GM19468 (cell line): ENCODE data around the gene C10orf71.

Experiments used
- ATAC-seq: cut with Tn5 transposase; IDR thresholded peaks from one replicate; pipeline ENCODE4 v1.9.1; 2021; ENCODE audit warnings: mild to moderate bottlenecking, moderate library complexity, moderate number of reproducible peaks; ENCODE audit not compliant: unreplicated experiment; ENCODE audit errors: extremely low read depth

The C10orf71 gene

GRCh38 chr10:49310901-49311554 lies 12.1 kb downstream of the C10orf71 start:
- no peak for ATAC-seq

DNA sequence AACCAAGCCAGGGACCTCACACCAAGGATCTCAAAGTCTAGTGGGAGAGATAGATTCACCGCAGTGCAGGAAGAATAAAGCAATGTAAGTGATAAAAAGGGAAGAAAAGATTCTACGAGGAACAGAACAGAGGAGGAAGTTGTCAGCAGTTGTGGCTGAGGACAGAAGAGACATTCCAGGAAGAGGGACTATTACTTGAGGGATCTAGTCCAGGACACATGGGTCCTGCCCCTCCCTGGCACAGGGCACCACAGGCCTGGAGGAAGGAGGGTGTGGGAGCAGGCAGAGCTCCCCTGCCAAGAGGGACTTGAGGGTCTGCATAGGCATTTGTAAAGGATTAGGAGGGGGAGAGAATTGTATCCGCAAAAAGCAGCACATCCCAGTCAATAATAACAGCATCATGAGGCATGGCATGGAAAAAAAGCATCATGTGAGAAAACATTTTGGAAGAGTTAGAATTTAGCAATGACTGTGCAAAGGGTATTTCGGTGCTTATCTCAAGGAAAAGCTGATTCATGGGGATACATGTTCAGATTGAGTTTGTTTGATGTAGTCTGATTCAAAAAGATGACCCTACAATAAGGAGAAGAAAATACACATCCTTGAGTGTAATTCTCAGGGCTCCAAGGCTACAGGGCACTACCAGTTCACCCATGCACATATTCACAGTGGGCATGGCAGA lies 12.7 kb downstream of the C10orf71 start:
- no peak for ATAC-seq

DNA sequence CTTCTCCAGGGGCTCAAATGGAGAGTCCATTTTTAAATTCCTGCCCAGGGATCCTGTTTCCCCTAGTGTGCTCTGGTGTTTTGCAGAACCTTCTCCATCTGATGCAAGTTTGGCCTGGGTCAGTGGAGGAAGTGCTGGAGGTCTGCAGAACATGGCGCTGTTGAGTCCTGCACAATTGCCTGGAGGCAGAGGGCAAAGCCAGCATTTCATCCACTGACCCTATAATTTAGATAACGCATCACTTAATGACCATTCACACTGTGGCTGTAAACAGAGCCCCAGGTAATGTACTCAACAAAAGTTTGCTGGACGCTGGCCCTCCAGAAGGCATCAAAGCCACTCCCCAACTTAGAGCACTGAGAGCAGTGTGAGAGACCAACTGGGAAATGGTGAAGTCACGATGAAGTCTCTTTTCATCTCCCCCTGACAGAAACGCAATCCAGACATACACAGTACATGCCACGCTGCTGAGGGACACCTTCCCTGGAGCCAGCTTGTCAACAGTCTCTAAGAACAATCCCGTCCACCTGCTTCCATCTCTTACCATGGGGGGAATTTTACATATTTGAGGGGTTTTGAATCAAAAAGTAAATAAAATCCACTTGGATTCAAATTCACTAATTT lies 13.4 kb downstream of the C10orf71 start:
- ATAC-seq: no peak

DNA sequence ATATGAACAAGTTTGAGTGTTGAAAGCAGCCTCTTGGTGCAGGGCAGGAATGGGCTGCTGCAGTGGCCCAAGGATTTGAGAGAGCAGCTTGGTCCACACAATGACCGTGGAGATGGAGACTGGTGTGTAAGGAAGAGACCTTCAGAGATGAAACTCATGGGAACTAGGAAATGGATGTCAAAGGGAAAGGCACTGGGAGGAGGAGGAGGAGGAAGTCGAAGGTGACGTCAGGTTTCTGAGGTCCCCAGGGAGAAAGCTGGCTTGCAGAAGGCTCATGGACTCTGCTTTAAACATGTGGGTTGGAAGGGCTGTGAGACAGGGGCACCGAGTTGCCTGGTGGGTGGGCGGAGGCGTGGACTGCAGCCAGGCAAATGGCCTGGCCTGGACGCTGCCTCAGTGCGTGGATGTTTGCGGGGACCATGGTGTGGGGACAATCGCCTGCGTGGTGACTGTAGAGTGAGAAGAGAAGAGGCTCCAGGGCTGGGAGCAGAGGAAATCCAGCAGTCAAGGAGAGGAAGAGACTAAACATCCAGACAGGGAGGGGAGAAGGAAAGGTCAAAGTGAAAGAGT lies 14.6 kb downstream of the C10orf71 start:
- ATAC-seq: no peak

DNA sequence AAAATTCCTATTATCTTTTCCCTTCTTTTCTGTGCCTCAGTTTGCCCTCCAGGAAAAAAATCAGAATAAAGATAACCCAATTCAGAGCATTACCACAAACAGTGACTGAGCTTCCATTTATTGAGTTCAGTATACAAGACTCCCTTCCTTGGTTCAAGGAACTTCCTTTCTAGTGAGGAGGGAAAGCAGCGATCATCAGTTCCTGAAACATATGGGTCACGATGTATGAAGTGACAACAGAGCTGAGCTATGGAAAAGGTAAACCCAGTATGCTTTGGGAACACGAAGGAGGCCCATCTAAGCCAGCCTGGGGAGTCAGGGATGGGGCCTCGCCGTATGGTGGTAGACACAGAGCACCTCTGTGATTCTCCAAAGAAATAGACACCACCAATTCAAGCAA lies 15.8 kb downstream of the C10orf71 start:
- no peak for ATAC-seq

GRCh38 chr10:49318028-49318427 lies 19.1 kb downstream of the C10orf71 start:
- ATAC-seq: no peak

DNA sequence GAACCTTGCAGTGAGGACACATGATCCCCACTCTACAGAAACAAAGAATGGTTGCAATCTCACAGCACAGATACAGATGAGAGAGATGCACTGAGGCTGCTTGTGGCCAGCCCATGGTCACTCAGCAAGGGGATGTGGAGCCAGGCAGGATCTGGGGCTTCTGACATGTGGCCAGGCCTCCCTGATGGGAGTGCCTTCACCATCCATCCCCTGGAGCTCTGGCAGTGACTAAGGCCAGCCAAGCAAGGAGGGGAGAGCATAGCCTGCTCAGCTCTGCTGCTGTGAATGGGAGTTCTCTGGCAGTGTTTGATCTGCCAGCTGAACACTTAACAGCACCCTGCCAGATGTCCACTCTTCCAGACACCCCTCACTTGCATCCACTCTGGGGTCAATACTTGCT lies 19.8 kb downstream of the C10orf71 start:
- ATAC-seq: no peak

DNA sequence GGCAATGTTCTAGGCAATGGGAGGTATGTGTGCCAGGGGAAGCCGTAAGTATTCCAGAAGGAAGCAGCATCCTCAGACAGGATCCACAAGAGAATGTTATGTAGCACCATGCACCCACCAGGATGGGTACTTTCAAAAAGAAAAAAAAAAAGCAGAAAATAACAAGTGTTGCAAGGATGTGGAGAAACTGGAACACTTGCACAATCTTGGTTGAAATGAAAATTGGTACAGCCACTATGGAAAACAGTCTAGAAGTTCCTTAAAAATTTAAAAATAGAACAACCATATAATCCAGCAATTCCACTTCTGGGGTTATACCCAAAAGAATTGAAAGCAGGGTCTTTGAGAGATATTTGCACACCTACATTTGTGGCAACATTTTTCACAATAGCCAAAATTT lies 20.2 kb downstream of the C10orf71 start:
- ATAC-seq: no peak

DNA sequence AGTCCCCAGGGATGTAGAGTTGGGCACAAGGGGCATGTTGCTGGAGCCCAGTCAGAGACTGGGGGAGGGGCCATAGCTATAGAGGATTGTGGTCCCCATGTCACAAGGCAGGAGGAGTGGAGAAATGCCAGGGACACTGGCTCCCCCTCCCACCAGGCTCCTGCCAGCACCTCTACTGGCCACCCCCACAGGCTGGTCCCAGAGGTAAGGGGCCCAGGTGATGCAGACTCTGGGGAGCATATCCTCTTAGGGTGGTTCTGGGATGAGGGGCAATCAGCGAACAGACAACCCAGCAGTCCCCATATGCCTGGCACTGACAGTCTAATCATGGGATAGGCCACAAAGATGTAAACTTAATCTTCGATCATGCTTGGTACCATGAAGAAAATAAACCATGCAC lies 21.2 kb downstream of the C10orf71 start:
- ATAC-seq: no peak

- ATAC-seq: no peak
Observed at GRCh38 chr10:49321021-49321420, 22.1 kb downstream of the C10orf71 start.

- ATAC-seq: no peak
Observed at GRCh38 chr10:49322371-49323170, 23.6 kb downstream of the C10orf71 start.

GRCh38 chr10:49323171-49323895 lies 24.4 kb downstream of the C10orf71 start:
- ATAC-seq: no peak

- ATAC-seq: no peak
Observed at GRCh38 chr10:49323896-49324270, 24.9 kb downstream of the C10orf71 start.

DNA sequence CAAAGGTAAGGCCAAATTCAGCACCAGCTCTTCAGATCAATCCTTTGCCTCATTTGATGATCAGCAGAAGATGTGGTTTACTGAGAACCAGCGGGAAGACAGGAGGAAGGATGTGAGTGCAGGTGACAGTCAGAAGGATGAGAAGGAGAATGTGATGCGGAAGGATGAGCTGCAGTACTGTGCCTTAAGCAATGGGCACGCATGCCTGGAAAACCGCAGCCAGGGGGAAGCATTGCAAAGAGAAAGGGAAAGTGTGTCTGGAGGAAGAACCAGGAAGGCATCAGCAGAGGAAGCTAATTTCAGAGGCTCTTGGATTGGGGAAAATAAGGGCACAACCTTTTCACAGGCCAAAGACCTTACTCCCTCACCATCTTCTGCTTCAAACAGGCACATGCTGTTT lies 25.7 kb downstream of the C10orf71 start:
- no peak for ATAC-seq

DNA sequence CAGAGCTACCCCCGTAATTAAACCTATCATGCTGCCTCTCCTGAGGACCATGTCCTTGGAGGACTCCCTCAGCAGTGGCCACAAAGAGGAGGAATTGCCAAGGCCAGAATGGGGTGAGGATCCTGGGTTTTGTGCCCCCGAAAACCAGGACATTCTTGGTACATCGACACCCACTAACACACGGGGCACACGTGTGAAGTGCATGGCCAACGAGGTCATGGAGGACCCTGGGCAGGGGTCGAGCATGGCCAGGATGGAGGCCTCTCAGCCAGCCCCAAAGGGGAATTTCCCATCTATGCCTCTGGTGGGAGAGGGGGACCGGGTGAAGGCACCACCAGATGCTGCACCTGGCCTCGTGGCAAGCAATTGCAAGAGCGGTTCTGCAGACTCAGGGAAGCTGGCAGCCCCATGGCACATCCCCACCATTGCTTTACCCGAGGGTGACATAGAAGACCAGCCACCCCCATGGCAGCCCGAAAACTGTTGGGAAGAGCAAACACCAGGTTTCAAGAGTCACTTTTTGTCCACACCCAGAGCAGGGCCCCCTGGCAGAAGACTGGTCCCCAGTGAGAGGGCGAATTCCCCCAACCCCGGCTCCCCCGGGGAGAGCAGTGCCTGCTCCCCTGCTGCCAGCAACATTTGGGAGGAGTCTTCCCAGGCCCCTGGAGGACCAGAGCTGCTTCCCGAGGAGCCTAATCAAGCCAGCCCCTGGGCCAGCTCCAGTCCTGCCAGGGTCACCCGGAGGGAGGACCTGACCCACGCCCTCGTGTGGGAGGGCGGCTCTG lies 26.4 kb downstream of the C10orf71 start:
- no peak for ATAC-seq

- ATAC-seq: no peak
Observed at GRCh38 chr10:49325916-49326783, 27.2 kb downstream of the C10orf71 start.

- no peak for ATAC-seq
Observed at GRCh38 chr10:49327036-49327813, 28.3 kb downstream of the C10orf71 start.
